Astrocyte of the hippocampus (primary cell): ENCODE results near the gene TRIM44.
"Not testable (repeated sequence)": the region's sequence is repeated elsewhere in the genome, so short reads cannot be mapped to it uniquely, and the experiment has no call there.

Source experiments
- DNase-seq: peaks from one replicate; pipeline ENCODE4 v3.0.0; 2011; ENCODE audit warnings: low read depth, low spot score

The TRIM44 gene

DNA sequence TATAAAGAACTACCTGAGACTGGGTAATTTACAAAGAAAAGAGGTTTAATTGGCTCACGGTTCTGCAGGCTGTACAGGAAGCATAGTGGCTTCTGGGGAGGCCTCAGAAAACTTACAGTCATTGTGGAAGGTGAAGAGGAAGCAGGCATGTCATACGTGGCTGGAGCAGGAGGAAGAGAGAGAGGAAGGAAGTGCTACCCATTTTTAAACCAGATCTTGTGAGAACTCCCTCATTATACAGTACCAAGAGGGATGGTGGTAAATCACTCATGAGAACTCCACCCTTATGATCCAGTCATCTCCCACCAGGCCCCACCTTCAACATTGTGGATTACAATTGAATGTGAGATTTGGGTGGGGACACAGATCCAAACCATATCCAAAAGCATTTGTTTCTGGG is 53.1 kb downstream of the TRIM44 start:
- DNase-seq, result not testable (repeated sequence)

DNA sequence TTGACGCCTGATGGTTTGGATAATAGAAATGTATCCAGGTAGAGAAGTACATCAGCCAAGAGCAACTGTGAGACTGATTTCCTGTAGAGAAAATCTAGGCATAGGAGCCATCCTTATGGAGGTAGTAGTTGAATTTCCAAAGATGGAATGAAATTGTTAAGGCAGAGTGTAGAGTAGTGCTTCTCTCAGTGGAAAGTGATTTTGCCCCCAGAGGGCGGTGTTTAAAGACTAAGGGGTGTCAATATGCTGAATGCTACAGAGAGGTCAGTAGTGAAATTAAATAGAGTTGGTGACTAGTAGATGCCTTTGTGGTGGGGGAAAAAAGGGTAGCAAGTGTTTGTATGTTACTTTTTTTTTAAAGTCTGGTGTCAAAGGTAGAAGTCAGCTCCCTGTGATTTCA is 54.5 kb downstream of the TRIM44 start:
- DNase-seq, result no peak

DNA sequence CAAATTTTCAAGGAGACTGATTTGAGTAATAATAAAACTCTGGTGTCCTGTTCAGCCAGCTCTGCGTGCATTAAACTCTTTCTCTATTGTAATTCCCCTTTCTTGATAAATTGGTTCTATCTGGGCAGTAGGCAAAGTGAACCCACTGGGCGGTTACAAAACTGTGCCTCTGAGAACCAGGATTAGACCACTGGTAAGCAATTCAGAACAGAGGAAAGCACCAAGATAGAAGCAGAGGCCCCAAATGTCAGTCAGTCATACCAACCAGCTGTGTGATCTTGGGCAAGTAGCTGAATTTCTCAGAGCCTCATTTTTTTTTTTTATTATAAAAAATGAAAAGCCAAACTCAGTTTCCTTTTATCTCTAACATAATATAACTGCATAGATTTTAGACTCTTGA is 54.9 kb downstream of the TRIM44 start:
- no peak for DNase-seq

DNA sequence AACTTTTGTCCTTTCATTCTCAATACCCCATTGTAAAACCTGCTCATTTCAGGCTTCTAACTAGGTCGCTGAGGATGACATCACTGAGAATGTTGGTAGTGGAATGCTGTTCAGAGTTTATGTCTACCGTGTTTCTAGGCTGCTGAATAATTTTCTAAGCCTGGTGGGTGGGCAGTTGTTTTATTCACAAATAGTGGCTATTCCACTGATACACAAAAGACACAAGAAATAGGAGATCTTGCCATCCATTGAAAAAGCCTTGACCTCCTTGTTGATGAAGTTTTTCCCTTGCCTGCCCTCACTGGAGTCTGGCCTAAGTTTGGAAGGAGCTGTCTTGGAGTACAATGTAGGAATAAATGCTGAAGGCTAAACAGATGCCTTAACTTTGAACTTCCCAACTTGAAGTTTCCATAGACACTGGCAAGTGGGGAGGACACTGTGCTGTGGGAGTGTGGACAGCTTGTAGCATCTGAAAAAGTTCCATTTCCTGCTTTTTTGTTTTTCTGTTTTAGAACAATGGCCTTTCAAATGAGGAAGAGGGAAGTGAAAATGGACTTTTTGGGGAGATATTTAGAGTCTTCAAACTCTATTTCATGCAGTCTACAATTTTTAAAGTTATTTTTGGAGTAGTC is 59.2 kb downstream of the TRIM44 start:
- DNase-seq, result peak; percentile 12

GRCh38 chr11:35722641-35723040 is 60.1 kb downstream of the TRIM44 start:
- no peak for DNase-seq

- DNase-seq, result no peak
These were observed 60.9 kb downstream of the TRIM44 start for GRCh38 chr11:35723493-35723892.

GRCh38 chr11:35723913-35724312 is 61.3 kb downstream of the TRIM44 start:
- DNase-seq, result peak; percentile 22

DNA sequence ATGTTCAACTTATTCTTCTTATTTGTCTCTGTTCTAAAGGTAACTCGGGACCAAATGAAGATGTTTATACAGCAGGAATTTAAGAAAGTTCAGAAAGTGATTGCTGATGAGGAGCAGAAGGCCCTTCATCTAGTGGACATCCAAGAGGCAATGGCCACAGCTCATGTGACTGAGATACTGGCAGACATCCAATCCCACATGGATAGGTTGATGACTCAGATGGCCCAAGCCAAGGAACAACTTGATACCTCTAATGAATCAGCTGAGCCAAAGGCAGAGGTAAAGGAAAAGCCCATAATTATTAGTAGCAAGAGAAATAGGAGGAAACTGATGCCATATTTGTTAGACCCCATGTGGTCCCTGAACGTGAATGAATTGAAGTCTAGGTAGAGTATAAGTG is 63.3 kb downstream of the TRIM44 start:
- DNase-seq, result peak; percentile 82

DNA sequence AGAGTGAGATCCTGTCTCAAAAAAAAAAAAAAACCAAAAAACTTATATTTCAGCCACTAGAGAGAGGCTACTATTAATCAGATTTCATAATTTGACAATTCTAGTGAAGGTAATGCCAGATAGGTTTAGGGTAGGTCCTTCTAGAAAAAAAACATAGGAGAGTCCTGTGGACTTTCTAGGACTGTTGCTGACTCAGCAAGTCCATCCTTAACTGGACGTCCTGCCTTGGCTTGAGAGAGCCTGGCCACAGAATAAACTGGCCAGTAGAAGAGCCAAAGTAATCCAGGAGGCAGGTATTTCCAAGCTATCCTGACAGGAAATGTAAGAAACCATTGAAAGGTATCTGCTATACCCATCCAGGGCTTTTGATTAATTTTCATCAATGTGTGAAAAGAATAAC is 64.6 kb downstream of the TRIM44 start:
- no peak for DNase-seq

- DNase-seq, result no peak
These were observed 67.7 kb downstream of the TRIM44 start for GRCh38 chr11:35730254-35730653.

- DNase-seq, result no peak
These were observed 72.3 kb downstream of the TRIM44 start for GRCh38 chr11:35734669-35735410.

- DNase-seq, result no peak
These were observed 72.8 kb downstream of the TRIM44 start for GRCh38 chr11:35735411-35735810.

- DNase-seq, result no peak
These were observed 73.3 kb downstream of the TRIM44 start for GRCh38 chr11:35735903-35736302.

- no peak for DNase-seq
These were observed 74.4 kb downstream of the TRIM44 start for GRCh38 chr11:35736952-35737351.

DNA sequence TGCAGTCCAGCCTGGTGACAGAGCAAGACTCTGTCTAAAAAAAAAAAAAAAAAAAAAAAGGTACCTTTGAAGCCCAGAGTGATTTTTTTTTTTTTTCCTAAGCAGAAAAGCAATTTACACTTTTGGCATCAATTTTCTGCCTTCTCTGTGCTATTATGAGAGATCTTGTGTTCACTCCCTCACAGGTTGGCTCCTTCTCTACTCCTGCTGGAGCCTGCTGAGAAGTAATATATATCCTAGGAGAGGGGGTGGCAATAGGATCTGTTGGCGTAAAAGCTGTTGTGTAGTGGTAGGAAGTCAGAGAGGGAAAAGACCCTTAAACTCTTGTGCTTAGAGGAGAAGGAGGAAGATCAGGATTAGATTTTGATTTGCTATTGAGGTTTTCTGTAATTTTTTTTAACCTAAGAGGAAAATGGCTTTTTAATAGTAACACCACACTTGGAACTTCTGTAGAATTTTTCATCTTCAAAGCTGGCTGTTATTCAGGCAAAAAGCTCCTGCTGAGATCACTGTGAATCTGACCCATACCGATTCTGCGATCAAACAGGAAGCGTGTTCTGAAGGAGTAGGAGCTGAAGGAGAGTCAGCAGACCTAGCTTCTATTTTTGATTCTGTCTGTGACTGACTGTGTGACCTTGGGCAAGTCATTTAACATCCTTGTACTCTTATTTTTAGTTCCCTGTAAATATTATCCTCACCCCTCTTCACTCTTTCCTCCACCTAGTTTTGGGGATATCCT is 77.7 kb downstream of the TRIM44 start:
- no peak for DNase-seq

DNA sequence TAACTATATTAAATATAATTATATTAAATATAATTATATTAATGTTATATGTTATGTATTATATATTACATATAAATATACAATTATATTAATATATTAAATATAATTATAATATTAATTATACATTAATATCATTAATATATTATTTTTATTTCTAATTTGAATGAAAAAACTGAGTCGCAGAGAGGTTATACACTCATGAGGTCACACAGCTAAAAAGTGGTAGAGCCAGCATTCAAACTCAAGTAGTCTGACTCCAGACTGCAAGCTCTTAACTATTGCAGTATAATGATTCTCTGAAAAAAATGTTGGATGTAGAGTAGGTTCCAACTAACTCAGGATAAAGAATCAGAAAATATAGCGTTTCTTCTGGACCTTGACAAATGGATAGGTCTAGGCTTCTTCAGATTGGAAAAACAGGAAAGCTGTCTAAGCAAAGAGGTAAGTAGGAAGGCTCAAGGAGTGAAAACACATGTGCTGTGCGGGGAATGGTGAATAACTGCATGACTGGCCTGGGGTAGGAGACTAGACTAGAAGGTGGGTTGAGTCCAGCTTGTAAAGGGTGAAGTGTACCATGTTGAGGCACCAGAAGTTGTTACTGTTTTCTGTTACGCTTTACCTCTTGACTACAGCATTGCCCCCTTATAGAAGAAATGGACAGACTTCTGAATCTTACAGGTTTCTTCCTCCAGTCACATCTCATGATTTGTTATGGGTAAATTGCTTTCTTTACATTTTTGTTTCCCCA is 80.3 kb downstream of the TRIM44 start:
- no peak for DNase-seq

DNA sequence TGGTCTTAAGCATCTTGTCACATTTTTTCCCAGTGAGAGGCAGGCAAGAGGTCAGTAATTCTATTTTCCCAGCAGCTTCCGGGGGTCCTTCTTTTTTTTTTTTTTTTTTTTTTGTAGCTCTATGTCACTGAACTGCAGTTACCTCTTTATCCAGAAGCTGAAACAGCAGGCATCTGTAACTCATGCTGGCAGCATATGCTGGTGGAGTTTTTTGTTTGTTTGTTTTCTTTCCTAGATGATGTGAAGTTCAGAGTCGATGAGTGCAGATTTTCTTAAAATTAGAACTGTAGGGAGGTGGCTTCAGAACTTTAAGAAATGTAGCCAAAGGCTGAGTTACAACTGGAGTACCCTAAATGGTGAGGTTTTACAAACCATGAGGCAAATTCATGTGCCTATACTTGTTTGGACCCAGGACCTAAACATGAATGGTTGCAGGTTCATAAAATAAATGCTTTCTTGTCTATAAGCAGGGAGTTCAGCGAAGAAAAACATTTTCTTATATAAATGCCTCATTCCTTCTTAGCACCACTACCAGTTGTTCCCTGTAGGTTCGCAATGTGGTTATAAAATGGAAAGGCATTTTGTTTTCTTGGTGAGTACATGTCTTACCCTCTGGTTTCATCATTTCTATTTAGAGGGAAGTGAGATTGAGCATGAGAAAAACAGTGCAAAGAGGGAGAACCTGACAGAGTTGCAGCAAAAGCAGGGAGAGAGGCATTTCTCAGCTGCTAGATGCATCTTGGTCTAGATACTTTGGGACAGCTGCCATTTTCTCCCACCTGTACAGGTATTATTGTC is 84.0 kb downstream of the TRIM44 start:
- no peak for DNase-seq

DNA sequence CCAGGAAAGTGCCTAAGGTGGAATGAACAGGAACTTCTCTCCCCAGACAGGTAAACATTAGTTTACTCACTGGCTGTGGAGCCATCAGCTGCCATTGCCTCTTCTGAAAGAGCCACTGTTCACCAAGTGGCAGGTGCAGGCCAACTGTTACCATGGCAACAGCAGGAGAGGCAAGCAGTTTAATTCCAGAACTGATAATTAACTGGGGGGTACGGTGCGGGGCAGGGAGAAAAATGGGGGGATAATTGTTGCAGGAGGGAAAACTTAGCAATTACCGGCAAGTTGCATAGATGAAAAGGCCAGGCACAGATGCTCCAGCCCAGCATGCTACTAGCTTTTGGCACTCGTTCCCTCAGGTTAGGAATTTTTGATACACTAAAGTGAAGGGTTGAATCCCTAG is 85.1 kb downstream of the TRIM44 start:
- no peak for DNase-seq

- no peak for DNase-seq
These were observed 86.1 kb downstream of the TRIM44 start for GRCh38 chr11:35748644-35749043.

DNA sequence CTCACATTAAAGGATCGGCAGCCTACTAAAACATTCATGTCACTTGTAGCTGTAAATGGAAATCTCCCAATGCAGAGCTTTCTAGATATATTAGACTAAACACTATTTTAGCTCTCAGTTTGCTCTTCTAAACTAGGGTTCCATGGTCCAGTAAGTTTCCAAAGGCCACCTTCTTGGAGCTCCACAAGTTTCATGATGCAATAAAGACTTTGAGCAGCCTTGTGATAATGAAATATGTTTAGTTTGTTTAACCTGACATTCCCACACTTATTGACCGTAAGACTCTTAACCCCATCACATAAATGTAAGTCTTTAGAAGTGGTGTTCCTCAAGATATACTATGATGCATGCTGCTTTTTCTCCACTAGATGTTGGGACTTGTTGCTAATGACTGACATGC is 87.7 kb downstream of the TRIM44 start:
- DNase-seq, result no peak

GRCh38 chr11:35750981-35751663 is 88.5 kb downstream of the TRIM44 start:
- DNase-seq, result no peak
